22Rv1 (cell line): ENCODE data around the gene HDC.

Experiments used
- ZFX ChIP-seq: fragments of 450-650 bp; IDR thresholded peaks from 2 replicates; pipeline ENCODE4 v1.6.1; 2017; ENCODE audit warnings: antibody characterized with exemption, borderline replicate concordance
- TF ChIP-seq, protein P1 (sequence below): fragments of 450-650 bp; IDR thresholded peaks from 2 replicates; pipeline ENCODE4 v1.5.1; 2017; ENCODE audit warnings: mild to moderate bottlenecking

DNA sequence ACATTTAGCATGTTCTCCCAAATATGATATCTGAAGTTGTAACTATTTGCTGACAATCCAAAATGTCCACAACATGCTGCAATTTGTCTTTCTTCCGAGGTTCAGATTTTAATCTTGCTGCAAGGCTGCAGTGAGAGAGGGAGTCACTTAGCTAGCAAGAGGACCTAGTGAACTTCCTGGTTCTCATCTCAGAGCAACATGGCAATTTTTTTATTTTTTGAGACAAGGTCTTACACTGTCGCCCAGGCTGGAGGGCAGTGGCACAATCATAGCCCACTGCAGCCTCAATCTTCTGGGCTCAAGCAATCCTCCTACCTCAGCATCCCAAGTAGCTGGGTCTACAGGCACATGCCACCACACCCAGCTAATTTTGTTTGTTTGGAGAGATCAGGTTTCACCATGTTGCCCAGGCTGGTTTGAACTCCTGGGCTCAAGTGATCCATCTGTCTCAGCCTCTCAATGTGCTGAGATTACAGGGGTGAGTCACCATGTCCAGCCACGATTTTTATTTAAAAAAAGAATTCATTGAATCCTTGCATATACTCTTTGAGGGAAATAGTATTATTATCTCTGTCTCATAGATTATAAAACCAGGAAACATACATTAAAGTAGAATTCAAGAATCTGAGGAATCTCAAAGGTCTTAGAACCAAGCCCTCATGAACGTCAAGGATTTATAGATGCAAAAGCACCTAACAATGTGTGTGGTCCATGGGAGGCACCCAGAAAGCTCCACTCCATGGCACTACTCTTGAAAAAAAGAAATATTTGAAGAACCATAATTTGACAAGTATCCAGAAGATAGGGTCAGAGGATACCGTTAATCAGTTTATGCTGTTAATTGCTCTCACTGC, 9.1 kb downstream of the HDC start:
- TF ChIP-seq, protein P1, sequence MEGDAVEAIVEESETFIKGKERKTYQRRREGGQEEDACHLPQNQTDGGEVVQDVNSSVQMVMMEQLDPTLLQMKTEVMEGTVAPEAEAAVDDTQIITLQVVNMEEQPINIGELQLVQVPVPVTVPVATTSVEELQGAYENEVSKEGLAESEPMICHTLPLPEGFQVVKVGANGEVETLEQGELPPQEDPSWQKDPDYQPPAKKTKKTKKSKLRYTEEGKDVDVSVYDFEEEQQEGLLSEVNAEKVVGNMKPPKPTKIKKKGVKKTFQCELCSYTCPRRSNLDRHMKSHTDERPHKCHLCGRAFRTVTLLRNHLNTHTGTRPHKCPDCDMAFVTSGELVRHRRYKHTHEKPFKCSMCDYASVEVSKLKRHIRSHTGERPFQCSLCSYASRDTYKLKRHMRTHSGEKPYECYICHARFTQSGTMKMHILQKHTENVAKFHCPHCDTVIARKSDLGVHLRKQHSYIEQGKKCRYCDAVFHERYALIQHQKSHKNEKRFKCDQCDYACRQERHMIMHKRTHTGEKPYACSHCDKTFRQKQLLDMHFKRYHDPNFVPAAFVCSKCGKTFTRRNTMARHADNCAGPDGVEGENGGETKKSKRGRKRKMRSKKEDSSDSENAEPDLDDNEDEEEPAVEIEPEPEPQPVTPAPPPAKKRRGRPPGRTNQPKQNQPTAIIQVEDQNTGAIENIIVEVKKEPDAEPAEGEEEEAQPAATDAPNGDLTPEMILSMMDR = no peak
- TF ChIP-seq ZFX = no peak
